Stimulated activated CD8-positive, alpha-beta memory T cell treated with anti-CD3 and anti-CD28 coated beads, Interleukin-15, amount 100 ng/mL, for 4 hours (primary cell): ENCODE data around the gene PNPLA1.

Experiments used
- DNase-seq, 2 donors: peaks; one replicate each; pipeline ENCODE4 v3.0.0-alpha.2; 2020; ENCODE audit warnings: low read depth in 2 of 2

The PNPLA1 gene

GRCh38 chr6:36269834-36270705 lies at the start of gene PNPLA1:
Gene PNPLA1 (plus strand): TSS chr6:36270060. CDS start chr6:36270460, 400 bp downstream.
- DNase-seq, result no peak

DNA sequence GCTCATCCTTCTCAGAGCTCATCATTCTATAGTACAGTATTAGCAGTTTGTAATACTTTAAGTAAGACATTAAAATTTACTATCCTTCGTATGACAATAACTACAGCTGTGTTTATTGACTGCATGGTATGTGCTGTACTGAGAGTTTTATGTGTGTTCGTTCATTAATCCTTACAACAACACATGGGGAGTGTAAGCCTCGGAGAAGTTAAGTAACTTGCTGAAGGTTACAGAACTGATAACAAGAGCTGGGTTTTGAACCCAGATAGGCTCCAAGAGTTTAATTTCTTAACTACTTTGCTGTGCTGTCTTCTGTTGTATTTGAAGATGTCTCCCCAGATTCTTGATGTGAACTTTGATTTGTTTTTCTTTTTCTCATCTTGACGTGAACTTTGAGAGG lies 49.6 kb upstream of the PNPLA1 start:
- DNase-seq, result no peak

GRCh38 chr6:36221674-36222073 lies 48.2 kb upstream of the PNPLA1 start:
- no peak for DNase-seq

- no peak for DNase-seq
Measured at GRCh38 chr6:36222924-36223323, 46.9 kb upstream of the PNPLA1 start.

GRCh38 chr6:36223706-36224105 lies 46.2 kb upstream of the PNPLA1 start:
- no peak for DNase-seq

DNA sequence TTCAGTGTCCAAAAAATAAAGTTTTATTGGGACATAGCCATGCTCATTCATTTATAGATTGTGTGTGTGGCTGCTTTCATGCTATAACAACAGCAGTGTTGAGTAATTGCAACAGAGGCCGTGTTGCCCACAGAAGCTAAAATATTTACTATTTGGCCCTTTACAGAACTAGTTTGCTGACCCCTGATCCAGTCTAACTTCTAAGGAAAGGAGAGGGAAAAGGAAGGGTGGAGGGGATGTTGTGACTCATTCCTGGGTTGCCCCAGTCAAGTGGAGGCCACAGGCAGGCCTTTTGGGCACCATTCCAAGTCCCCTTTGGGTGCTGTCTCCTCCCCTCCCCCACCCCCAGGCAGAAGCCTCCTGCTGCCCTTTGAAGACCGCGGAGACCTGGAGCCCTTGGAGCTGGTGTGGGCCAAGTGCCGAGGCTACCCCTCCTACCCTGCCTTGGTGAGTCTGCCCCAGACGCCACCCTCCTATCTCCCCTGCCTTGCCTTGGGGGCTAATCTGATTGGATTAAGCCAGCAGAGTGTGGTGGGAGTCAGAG lies 44.9 kb upstream of the PNPLA1 start:
- DNase-seq, result no peak

DNA sequence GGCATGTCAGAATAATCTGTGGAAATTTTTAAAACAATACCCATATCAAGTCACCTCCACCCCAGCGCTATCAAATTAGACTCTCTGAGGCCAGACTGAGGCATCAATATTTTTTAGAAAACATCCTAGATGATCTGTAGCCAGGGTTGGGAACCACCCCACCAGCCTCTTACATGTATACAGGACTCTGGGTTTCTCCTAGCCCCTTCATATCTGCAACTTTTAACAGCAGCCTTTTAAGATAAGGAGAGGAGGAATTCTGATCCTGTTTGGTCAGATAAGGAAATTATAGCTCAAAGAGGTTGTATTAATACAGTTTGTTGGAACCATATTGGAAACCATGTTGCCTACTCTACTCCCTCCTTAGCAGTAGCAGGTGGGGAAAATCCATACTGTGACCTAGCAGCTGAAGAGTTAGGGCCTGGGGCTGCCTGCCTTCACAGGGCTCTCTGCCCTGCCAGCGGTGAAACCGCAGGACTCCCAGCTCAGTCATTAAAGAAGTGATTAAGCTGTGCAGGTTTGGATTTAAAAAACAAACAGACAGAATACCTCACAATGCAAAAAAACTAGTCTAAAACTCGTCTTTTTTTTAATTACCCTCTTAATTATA lies 43.3 kb upstream of the PNPLA1 start:
- no peak for DNase-seq

GRCh38 chr6:36227379-36228228 lies 42.3 kb upstream of the PNPLA1 start:
- no peak for DNase-seq

GRCh38 chr6:36229223-36229622 lies 40.6 kb upstream of the PNPLA1 start:
- DNase-seq, result no peak

DNA sequence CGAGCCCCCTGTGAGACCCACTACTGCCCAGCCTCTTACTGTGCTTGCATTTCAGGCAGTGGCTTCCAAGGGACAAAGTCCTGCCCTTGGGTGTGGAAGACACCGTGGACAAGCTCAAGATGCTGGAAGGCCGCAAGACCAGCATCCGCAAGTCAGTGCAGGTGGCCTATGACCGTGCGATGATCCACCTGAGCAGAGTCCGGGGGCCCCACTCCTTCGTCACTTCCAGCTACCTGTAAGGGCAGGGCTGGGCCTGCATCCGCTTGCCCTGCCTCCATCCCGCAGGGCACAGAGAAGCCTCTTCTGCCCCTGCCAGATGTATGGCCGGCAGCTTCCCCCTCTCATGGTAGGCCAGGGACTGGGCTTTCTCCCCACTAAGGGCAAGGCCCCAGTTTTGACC lies 39.5 kb upstream of the PNPLA1 start:
- DNase-seq, result no peak

DNA sequence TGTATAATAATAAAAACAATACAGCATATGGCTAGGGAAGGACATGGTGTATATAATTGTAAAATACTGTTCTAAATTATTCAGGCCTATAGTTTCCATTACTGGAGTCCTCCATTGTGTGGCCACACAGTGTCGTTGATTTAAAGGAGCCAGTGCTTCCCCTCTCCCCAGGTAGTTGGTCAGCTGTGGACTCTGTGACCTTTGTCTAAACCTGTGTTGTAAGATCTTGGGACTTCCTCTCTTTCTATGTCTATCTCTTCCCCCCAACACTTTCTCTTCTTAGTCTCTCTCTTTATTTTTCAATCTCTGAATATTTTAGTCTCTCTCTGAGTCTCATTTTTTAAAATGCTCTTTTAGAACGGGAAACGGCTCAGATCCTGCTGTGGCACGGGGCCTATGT lies 37.7 kb upstream of the PNPLA1 start:
- DNase-seq, result no peak

DNA sequence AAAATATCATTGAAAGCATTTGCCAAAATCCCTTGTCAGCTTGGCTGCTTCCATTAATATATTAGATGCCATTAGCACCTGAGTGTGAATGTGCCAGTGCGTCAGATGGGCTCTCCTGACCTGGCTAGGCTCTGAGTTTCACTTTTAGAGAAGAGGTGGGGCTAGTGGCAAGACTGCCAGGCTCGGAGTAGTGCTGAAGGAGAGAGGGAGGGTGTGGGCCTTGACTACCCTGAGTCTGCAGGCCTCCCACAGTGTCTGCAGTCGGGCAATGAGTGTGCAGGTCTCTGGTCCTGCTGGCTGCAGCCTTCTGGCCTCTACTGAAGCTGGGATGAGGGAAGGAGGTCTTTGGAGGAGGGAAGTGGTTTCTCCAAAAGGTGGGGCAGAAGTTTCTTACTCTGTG lies 34.6 kb upstream of the PNPLA1 start:
- no peak for DNase-seq

DNA sequence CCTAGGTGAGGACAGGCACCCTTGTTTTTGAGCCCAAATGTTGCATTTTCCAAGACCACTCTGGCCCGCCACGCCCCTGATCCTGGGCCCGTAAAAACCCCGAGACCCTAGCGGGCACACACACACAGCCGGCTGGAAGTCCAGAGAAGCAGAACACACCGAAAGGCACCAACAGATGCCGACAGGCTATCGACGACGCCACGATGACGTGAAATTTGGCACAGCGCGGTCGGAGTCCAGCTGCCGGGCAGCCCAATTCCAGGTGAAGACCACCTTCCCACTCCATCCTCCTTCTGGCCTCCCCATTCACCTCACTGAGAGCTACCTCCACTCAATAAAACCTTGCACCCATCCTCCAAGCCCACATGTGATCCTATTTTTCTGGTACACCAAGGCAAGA lies 34.0 kb upstream of the PNPLA1 start:
- no peak for DNase-seq

DNA sequence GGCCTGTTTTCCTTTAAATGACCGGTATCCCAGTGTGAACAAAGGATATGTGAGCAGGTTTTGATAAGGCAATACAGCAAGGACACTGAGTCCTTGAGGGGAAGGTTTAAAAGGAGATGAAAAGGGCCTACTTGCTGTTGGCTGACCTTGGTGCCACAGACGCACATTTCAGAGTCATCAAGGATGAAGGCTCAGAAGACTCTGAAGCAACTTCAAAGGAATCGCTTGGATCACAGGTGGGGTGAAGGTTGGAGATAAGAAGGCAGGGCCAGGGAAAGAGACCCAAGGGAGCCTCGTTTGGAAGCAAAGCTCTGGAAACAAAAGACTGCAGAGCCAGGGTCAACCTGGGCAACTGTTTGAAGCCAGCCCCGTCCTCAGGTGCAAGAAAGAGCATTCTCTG lies 30.1 kb upstream of the PNPLA1 start:
- no peak for DNase-seq

- DNase-seq, result no peak
Measured at GRCh38 chr6:36241728-36242127, 28.1 kb upstream of the PNPLA1 start.

DNA sequence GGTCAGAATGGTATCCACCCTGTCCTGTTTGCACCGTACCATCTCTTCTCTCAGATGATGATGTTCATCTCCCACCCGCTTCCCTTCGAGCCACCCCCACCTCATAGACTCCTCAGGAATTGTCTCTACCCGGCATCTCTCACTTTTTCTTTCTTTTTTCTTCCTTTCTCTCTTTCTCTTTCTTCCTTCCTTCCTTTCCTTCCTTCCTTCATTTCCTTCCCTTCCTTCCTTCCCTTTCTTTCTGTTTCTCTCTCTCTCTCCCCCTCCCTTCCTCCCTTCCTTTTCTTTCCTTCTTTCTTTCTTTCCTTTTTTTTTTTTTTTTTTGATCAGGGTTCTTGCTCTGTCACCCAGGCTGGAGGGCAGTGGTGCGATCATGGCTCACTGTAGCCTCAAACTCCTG lies 27.7 kb upstream of the PNPLA1 start:
- DNase-seq, result no peak

DNA sequence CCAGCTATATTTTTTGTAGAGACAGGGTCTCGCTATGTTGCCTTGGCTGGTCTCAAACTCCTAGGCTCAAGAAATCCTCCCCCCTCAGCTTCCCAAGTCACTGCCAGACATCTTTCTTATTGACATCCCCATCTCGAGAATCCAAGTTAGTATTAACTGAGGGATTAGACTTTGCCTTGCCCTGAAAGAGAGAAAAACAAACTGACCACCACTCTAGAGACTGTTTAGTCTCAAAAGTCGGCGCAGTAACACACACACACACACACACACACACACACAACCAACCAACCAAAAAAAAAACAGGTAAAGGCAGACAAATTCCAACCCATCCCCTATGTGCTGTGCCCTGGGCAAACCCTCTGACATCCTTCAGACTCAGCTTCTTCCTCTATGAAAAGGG lies 27.2 kb upstream of the PNPLA1 start:
- DNase-seq, result no peak

DNA sequence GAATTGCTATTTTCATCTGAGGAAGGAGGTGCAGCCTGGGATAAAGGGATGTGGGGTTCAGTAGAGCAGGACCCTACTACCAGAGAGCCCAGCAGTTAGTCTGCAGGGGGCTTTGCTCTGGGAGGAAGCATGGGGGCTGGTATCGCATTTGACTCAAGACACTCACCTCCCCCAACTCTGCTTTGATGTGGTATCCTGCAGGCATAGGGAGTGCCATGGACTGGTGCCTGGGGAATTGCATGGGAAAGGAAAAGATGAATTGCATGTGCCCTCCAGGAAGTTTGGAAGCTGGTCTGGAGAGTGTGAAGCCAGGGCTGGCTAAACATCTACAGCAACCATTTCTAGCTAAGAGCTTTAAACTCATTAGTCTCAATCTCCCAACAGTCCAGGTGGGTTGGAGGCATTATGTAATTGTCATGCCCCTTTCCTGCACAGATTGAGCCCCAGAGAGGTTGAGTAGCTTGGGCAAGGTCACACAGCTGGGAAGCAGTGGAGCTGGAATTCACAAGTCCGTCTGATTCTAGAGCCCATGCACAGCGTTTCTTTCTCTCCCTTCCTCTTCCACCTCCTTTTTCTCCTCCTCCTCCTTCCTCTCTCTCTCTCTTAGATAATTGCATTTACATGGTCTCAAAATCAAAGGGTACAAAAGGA lies 26.2 kb upstream of the PNPLA1 start:
- DNase-seq, result no peak

GRCh38 chr6:36244641-36245280 lies 25.1 kb upstream of the PNPLA1 start:
- no peak for DNase-seq

DNA sequence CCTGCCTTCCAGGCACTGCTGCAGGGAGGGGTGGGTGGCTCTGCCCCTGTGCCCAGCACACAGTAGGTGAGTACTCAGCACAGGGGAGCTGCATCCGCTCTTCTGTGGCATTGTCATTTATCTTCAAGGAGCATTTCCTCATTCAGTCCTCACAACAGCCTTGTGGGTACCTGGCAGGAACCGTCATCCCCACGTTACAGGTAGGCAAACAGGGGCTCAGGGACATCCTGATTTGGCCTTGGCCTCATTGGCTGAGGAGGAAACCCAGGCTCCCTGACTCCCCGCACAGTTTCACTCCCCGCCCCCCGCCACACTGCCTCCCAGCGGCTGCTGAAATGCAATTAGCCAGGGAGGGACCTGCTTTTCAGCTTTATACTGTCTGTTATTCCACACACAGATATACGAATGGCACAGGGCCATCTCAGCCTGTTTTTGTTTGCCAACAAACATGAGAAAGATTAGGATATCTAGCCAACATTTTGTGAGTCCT lies 24.2 kb upstream of the PNPLA1 start:
- no peak for DNase-seq
